HepG2 (cell line): ENCODE results near the gene TK1. TPM values are rescaled to one million over a fixed set of nuclear protein-coding genes. Genes with fewer than 3 reads are reported as not detected.
A peak's percentile ranks its signal among the peaks of the same experiment; 100 is the strongest.

Experiments
- ATAC-seq: fragments of 200-7000 bp; cut with Tn5 transposase; 3 replicates; pipeline ENCODE4 v1.9.1; 2020; ENCODE audit warnings: mild to moderate bottlenecking, moderate library complexity
- BruUV-seq: library from RNA; stranded (reverse); fragments of 400-500 nt; replicated peaks from 2 replicates; lab custom pipeline; 2021; lab: Mats Ljungman, UMichigan
- CTCF ChIA-PET: fragments of 300-600 bp; formaldehyde crosslinking; extraction: SDS; loops from one replicate; lab custom pipeline; 2021; ENCODE audit warnings: low total read pairs, inconsistent platforms, low intra/inter-chr PET ratio; lab: Yijun Ruan, JAX
- POLR2A ChIA-PET: fragments of 350-600 bp; sonication (Branson Sonifier 250); formaldehyde crosslinking; loops from one replicate; lab custom pipeline; 2020; ENCODE audit warnings: antibody characterized with exemption, inconsistent platforms; lab: Yijun Ruan, JAX
- DNase-seq: peaks from one replicate; pipeline ENCODE4 v3.0.0-alpha.2; 2015; ENCODE audit warnings: low spot score
- FAIRE-seq: peaks from 3 replicates; lab custom pipeline; 2011; peaks lifted over from hg19 to GRCh38; lab: Jason Lieb, UNC
- H2AFZ ChIP-seq: one replicate; pipeline ENCODE4 v1.6.1; 2011; ENCODE audit warnings: low read length, inconsistent platforms
- H3K27ac ChIP-seq: fragments of 300-600 bp; 3 replicates; pipeline ENCODE4 v1.8.0; 2011; ENCODE audit warnings: mixed run types, mild to moderate bottlenecking, mixed read lengths, low read length, inconsistent platforms; ENCODE audit not compliant: insufficient read depth; ENCODE audit errors: extremely low read length
- H3K27me3 ChIP-seq, 2 experiments: fragments of 200-600 bp in 1 of 2; 2 replicates in 1 of 2; 3 replicates in 1 of 2; pipeline versions ENCODE4 v1.6.0 to v1.8.0; 2011; ENCODE audit warnings: low read length in 2 of 2, mild to moderate bottlenecking in 2 of 2, moderate library complexity in 2 of 2, inconsistent platforms in 1 of 2; ENCODE audit not compliant: insufficient read depth in 2 of 2, control insufficient read depth in 1 of 2
- H3K36me3 ChIP-seq, 2 experiments: fragments of 200-600 bp in 1 of 2; replicated peaks in 1 of 2; 2 replicates in 1 of 2; 3 replicates in 1 of 2; pipeline versions ENCODE4 v1.5.1 to v1.8.0; 2011; ENCODE audit warnings: low read length in 2 of 2, inconsistent platforms in 1 of 2; ENCODE audit not compliant: insufficient read depth in 2 of 2, control insufficient read depth in 1 of 2
- H3K4me1 ChIP-seq: 2 replicates; pipeline ENCODE4 v1.5.1; 2012; ENCODE audit warnings: low read length, inconsistent platforms; ENCODE audit not compliant: insufficient read depth
- H3K4me2 ChIP-seq: 2 replicates; pipeline ENCODE4 v1.6.0; 2011; ENCODE audit warnings: low read depth, low read length, inconsistent platforms
- H3K4me3 ChIP-seq, 3 experiments: fragments of 200-600 bp in 1 of 3; sonication (generic), shearing (Covaris generic) in 1 of 3; replicated peaks in 1 of 3; 2 replicates each; pipeline ENCODE4 v1.5.1; 2011 to 2016; ENCODE audit warnings: low read length in 3 of 3, inconsistent platforms in 2 of 3, low read depth in 2 of 3, mild to moderate bottlenecking in 2 of 3, control low read depth in 1 of 3, mixed read lengths in 1 of 3; ENCODE audit not compliant: insufficient read depth in 1 of 3
- H3K79me2 ChIP-seq: one replicate; pipeline ENCODE4 v1.6.1; 2011; ENCODE audit warnings: low read length, inconsistent platforms; ENCODE audit not compliant: insufficient read depth
- H3K9ac ChIP-seq: 2 replicates; pipeline ENCODE4 v1.6.0; 2011; ENCODE audit warnings: mild to moderate bottlenecking, low read depth, low read length, inconsistent platforms; ENCODE audit not compliant: insufficient read depth
- H3K9me3 ChIP-seq: 2 replicates; pipeline ENCODE4 v1.5.1; 2012; ENCODE audit warnings: mild to moderate bottlenecking, low read length
- H4K20me1 ChIP-seq: 2 replicates; pipeline ENCODE4 v1.6.0; 2011; ENCODE audit warnings: inconsistent platforms, mild to moderate bottlenecking, low read length, moderate library complexity; ENCODE audit not compliant: insufficient read depth
- ATF7 ChIP-seq, 2 experiments: fragments of 450-650 bp in 1 of 2; sonication (generic) in 1 of 2; formaldehyde crosslinking in 1 of 2; IDR thresholded peaks; 2 replicates each; pipeline versions ENCODE4 v1.4.0 to v1.6.1; 2016 to 2020; ENCODE audit warnings: antibody characterized with exemption in 1 of 2, mild to moderate bottlenecking in 1 of 2, missing genetic modification reagents in 1 of 2
- CREB1 ChIP-seq, 2 experiments: fragments of 450-650 bp in 1 of 2; IDR thresholded peaks; 2 replicates each; pipeline ENCODE4 v1.6.1; 2016 to 2017; ENCODE audit warnings: control low read depth in 1 of 2, mild to moderate bottlenecking in 1 of 2, missing compliant biosample characterization in 1 of 2, missing genetic modification characterization in 1 of 2
- HIVEP1 ChIP-seq: sonication (generic); formaldehyde crosslinking; IDR thresholded peaks from 2 replicates; pipeline ENCODE4 v1.4.0; 2020; ENCODE audit warnings: mild to moderate bottlenecking, missing genetic modification reagents
- KDM4B ChIP-seq: sonication (generic); formaldehyde crosslinking; IDR thresholded peaks from 2 replicates; pipeline ENCODE4 v1.4.0; 2020; ENCODE audit warnings: missing genetic modification reagents
- MAFF ChIP-seq: IDR thresholded peaks from 2 replicates; pipeline ENCODE4 v1.6.1; 2011; ENCODE audit warnings: low read depth, low read length, improper control_type of control experiment
- MAFK ChIP-seq, 2 experiments: IDR thresholded peaks in 1 of 2; conservative IDR thresholded peaks in 1 of 2; 2 replicates each; pipeline ENCODE4 v1.6.1; 2011; ENCODE audit warnings: improper control_type of control experiment in 2 of 2, low read length in 2 of 2
- MLLT10 ChIP-seq: sonication (generic); formaldehyde crosslinking; IDR thresholded peaks from 2 replicates; pipeline ENCODE4 v1.4.0; 2020; ENCODE audit warnings: missing genetic modification reagents
- TEAD3 ChIP-seq: optimal IDR thresholded peaks from 2 replicates; pipeline ENCODE3; 2016; ENCODE audit warnings: borderline replicate concordance
- ZNF614 ChIP-seq: IDR thresholded peaks from 2 replicates; pipeline ENCODE4 v1.6.1; 2018; ENCODE audit warnings: missing biosample characterization, missing genetic modification reagents, inconsistent platforms, borderline replicate concordance
- ZNF781 ChIP-seq: sonication (generic); formaldehyde crosslinking; IDR thresholded peaks from 2 replicates; pipeline ENCODE4 v1.5.1; 2020; ENCODE audit warnings: borderline replicate concordance, mild to moderate bottlenecking, missing genetic modification reagents; ENCODE audit errors: not compliant biosample characterization
- ZSCAN25 ChIP-seq: sonication (generic); formaldehyde crosslinking; IDR thresholded peaks from 2 replicates; pipeline ENCODE4 v1.8.0; 2022; ENCODE audit warnings: mild to moderate bottlenecking, missing genetic modification reagents
- WGBS: methylation state at CpG from one replicate; pipeline ENCODE4 v1.1.6; 2017; ENCODE audit warnings: low lambda C conversion rate; 5-methylcytosine and 5-hydroxymethylcytosine counted together
- in situ Hi-C: cut with HindIII; loops from 2 replicates; pipeline ENCODE4 v1.10.0; 2017; ENCODE audit warnings: low pct_unique_long_range_greater_than_20kb; ENCODE audit not compliant: extremely low pct_ligation_motif_present
- intact Hi-C: fragments of 100-400 bp; cut with micrococcal nuclease; formaldehyde crosslinking; loops from one replicate; pipeline ENCODE4 v1.10.0; 2022; ENCODE audit not compliant: unreplicated experiment
- polyA plus RNA-seq, 8 experiments: library from polyadenylated mRNA; depleted of rRNA in 3 of 8; stranded (reverse) in 7 of 8; unstranded in 1 of 8; fragments of >200 nt; fragmentation: Illumina TruSeq in 4 of 8; extraction: Trizol in 4 of 8; gene quantifications; 2 replicates each; pipeline versions ENCODE4 v1.2.1 to v1.2.3, GENCODE V29; 2011 to 2016; ENCODE audit warnings: low read depth in 4 of 8, missing spikeins in 1 of 8, mixed read lengths in 1 of 8; ENCODE audit not compliant: insufficient read depth in 1 of 8
- total RNA-seq, 5 experiments: library from RNA; depleted of rRNA; stranded (reverse); fragments of >200 nt; fragmentation: Illumina TruSeq; extraction: Trizol; gene quantifications; 2 replicates each; pipeline ENCODE4 v1.2.3, GENCODE V29; 2016; ENCODE audit warnings: low read depth in 1 of 5
- TF ChIP-seq, protein P1 (sequence below): IDR thresholded peaks from 2 replicates; pipeline ENCODE4 v1.6.1; 2016; ENCODE audit warnings: missing genetic modification reagents, missing compliant biosample characterization

TK1 gene
- total and polyA plus RNA-seq, 2 of the 13 experiments (the other 11 are each of a cell fraction or from before 2014, with no cell fraction given), result 45.0 to 96.0 TPM

DNA sequence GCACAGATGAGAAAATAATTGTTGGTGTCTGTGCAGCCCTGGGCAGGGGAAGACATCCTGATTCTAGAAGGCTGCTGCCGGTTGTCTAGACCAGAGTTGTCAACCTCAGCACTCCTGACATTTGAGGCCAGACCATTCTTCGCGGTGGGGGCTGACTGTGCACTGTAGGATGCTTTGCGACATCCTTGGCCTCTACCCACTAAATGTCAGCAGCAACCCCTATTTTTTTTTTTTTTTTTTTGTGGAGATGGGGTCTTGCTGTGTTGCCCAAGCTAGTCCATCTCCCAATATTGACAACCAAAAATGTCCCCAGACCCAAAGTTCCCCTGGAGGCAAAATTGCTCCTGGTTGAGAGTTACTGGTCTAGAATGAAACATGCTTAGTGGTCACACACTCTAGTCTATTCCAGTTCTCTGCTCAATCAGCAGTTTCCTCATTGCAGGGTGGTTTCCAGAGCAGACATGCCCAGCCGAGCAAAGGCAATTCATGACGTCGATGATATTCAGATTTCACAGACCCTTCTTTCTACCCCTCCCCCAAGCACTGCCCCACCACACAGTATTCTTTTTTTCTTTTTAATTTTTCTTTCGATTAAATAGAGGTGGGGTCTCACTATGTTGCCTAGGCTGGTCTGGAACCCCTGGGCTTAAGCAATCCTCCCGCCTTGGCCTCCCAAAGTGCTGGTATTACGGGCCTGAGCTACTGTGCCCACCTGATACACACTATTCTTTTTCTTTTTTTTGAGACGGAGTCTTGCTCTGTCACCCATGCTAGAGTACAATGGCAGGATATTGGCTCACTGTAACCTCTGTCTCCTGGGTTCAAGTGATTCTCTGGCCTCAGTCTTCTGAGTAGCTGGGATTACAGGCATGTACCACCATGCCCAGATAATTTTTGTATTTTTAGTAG, 31.7 kb downstream of the TK1 start:
- FAIRE-seq, result no peak
- H3K9me3 ChIP-seq, result no peaks in the 10 kb centered on the region
- no peak for DNase-seq
- TF ChIP-seq KDM4B, result no peak
- TF ChIP-seq, protein P1, sequence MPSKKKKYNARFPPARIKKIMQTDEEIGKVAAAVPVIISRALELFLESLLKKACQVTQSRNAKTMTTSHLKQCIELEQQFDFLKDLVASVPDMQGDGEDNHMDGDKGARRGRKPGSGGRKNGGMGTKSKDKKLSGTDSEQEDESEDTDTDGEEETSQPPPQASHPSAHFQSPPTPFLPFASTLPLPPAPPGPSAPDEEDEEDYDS (CRISPR knock-in tag), result no peak
- no peak for TF ChIP-seq MLLT10
- 0 out of 2 replicates have a peak, but pooled peaks have one; percentile 41 for TF ChIP-seq ATF7 (IDR thresholded peaks at IDR 0.05)
- no peak for TF ChIP-seq ATF7 (CRISPR knock-in tag; IDR thresholded peaks at IDR 0.05)
- no peak for TF ChIP-seq ZNF781
- TF ChIP-seq MAFK (conservative IDR thresholded peaks at IDR 0.05 in 1 of 2, IDR thresholded peaks at IDR 0.05 in 1 of 2; ENCODE audit: low read length in 2 of 2), result peak; percentile 69 to 80
- TF ChIP-seq HIVEP1 (CRISPR knock-in tag), result no peak
- TF ChIP-seq TEAD3, result no peak
- TF ChIP-seq ZSCAN25 (CRISPR knock-in tag), result no peak
- TF ChIP-seq MAFF, result peak; percentile 65
- TF ChIP-seq ZNF614 (CRISPR knock-in tag), result no peak
- 0 out of 2 replicates have a peak, but pooled peaks have one; percentile 4 for TF ChIP-seq CREB1 (IDR thresholded peaks at IDR 0.05)
- no peak for TF ChIP-seq CREB1 (CRISPR knock-in tag; IDR thresholded peaks at IDR 0.05)
- H3K79me2 ChIP-seq, result no peaks in the 10 kb centered on the region
- WGBS, result 60% methylated on average over 9 of the region's 11 CpGs
- in situ Hi-C loops (no loop called here), intact Hi-C loops (no loop called here)
- ChIA-PET CTCF (no interaction called here), POLR2A (interaction anchor here (0.7 kb wide), 1 partner anchor 28 kb away, joined by 4 read pairs; no protein-coding TSS in a partner anchor)
- no peaks in the 10 kb centered on the region; a peak in 1 of 5 replicates for H3K27me3 ChIP-seq
- H3K36me3 ChIP-seq, result no peaks in the 10 kb centered on the region
- H3K27ac ChIP-seq, result no peak overlapping the region
- H2AFZ ChIP-seq, result no peak overlapping the region
- H3K4me3 ChIP-seq, result no peak overlapping the region
- no TSS peak for BruUV-seq
- peaks cover 40% of the 10 kb centered on the region for H3K4me1 ChIP-seq
- no peaks in the 10 kb centered on the region for H4K20me1 ChIP-seq
- no peak for ATAC-seq
- H3K9ac ChIP-seq, result no peak overlapping the region
- H3K4me2 ChIP-seq, result no peak overlapping the region
